ENCODE measurements around the gene ATRAID.
"Not testable (repeated sequence)": the region's sequence is repeated elsewhere in the genome, so short reads cannot be mapped to it uniquely, and the experiment has no call there.

Gene ATRAID, protein sequence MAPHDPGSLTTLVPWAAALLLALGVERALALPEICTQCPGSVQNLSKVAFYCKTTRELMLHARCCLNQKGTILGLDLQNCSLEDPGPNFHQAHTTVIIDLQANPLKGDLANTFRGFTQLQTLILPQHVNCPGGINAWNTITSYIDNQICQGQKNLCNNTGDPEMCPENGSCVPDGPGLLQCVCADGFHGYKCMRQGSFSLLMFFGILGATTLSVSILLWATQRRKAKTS

DNA sequence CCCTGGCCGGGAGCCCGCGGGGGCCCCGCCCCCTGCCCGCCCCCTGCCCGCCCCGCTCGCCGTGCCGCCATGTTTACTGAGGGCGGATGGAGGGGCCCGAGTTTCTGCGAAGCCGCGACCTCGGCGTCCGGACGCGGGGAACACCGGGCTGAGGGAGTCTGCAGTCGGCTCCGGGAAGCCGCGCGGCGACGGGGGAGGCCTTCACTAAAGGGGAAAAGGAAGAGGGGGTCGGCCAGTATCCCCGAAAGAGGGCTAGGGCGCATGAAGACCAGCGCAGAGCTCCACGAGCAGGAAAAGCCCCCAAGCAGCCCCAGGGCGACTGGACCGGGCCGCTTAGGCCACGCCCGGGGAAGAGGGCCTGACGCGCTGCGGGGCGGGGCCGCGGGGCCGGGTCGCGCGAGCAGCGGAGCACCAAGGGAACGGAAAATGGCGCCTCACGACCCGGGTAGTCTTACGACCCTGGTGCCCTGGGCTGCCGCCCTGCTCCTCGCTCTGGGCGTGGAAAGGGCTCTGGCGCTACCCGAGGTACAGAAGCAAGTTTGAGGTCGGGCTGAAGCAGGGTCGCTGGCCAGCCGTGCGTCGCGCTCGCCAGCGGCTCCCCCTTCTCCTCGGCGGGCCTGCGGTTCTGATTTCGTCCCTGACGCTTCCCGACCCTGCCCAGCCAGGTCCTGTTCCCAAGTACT lies at the start of gene ATRAID, which contains the start of gene SLC5A6:
ATRAID (plus strand) TSS at position 99 of the 683 bp plus-strand sequence; CDS start at position 427, 328 bp downstream.
SLC5A6 (minus strand) TSS at position 326 of the 683 bp plus-strand sequence. CDS start 4,618 bp downstream, outside the sequence.
- DNase-seq: peak; percentile 84

DNA sequence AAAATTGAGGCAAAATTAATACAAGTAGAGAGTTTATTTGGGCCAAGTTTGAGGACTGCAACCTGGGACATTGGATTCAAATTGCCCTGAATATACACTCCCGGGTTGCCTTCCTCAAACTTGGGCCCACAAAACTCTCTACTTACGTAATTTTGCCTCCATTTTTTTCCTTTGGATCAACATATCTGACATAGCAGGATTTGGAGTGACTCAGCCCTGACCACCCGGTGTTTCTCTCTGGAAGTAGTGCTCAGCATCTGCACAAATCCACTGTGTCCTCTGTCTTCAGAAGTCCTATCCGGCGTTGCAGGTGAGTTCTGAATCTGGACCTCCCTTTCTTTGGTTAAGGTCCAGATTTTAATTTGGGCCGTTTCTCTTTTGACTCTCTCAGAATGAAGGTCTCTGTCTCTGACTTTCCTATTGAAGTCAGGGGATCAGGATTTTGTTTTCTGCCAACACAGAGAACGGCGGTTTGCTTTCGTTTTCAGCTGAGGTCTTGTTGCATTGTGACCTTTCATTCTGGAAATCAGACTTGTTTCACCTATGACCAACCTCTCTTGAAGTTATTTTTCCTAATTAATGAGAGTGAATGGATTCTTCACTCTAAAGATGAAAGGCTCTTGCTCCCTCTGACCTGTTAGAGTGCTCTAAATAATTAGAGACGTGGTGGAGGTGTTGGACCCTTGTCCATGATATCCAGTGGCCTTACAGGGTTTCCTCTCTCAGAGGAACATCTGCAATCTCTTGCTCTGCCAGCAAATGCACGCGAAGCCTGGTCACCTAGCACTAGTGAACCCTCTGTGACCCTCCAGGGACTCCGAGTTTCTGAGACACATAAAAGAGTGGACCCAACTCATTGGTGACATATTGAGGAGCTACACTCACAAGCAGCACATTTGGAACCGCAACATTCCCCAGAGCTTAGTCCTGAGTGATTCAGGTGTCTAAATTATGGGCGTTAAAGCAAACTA lies 49.4 kb upstream of the ATRAID start:
- no peak for DNase-seq

DNA sequence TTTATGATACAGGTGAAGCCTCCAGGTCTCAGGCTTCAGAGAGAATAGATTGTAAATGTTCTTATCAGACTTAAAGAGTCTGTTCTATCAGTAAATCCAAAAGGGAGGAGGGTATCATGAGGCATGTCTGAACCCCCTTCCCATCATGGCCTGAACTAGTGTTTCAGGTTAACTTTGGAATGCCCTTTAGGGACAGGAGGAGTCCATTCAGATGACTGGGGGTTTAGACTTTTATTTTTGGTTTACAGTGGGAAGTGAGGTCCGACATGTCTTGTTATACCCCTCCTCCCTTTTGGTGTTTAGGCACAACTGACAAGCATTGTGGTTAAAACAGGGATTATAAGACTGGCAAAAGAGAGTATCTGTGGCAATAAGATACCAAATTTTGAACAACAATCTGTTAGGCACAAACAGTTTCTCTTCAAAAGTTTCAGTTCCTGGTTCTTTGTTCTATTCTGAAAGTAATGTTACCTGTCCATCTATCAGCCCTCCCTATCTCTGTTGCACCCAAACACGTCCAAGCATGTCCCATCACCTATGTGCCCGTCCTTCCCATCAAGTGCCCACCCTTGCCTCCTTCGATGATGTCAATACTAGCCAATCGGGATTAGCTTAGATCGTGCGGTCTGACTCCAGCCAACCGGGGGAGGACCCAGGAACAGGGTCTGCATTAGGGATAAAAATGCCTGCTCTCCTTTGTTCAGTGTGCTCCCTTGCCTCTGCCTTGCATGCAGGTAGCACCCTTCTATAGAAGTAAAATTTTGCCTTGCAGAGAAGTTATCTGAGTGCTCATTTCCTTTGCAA lies 46.7 kb upstream of the ATRAID start:
- no peak for DNase-seq

DNA sequence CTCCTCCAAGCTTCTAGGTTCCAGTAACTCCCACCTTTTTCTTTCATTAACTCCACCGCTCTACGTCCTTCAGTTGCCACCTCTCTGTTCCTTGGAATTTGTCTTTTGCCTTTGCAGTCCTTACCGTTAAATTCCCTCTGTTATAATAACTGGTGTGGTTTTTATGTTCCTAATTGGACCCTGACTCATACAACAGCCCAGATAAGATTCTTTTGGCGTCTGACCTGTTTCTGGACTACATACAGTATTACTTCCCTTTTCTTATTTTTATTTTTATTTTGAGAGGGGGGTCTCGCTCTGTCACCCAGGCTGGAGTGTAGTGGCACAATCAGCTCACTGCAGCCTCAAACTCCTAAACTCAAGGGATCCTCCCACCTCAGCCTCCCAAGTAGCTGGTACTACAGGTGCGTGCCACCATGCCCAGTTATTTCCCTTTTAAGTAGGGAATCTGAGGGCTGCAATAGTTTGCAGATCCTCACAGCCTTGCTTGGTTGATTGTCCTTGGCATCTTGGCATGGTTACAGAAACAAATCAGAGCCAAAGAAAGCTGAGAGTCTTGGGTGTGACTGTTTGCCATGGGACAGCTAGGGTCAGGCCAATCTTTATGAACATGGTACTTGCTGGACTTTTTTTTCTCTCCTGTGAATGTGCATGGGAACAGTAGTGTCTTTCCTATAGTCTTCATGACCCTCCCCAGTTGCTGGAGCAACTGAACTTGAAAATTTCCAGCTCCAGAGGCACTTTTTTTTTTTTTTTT lies 41.1 kb upstream of the ATRAID start:
- no peak for DNase-seq

DNA sequence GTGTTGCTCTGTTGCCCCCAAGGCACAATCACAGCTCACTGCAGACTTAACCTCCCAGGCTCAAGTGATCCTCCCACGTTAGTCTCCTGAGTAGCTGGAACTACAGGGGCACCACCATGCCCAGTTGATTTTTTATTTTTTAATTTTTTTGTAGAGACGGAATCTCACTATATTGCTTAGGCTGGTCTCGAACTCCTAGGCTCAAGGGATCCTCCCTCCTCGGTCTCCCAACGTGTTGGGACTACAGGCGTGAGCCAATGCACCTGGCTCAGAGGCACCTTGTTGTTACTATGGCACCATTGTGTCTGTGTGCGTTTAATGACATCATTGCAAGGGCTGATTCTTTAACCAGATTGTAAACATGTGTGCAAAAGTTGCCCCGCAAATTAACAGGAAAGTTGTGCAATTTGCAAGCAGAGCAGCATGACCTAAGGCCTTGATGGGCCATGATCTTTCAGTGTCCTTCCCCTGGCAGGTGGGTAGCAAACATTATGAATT lies 40.4 kb upstream of the ATRAID start:
- DNase-seq: no peak

DNA sequence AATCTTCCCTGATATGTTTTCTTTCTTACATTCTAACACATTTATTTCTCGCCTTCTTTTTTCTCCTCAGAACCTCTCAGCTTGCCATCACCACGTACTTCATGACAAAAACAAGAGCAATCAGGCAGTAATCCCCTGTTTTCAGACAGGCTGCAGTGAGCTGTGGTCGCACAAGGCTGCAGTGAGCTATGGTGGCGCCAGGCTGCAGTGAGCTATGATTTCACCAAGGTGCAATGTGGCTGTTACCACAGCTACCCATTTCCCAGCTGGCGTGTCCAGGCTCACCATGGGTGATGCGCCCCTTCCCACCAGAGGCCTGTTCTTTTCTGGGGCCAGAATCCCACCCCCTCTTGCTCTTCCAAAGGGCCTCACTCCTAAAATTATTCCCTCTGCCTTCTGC lies 37.2 kb upstream of the ATRAID start:
- no peak for DNase-seq

DNA sequence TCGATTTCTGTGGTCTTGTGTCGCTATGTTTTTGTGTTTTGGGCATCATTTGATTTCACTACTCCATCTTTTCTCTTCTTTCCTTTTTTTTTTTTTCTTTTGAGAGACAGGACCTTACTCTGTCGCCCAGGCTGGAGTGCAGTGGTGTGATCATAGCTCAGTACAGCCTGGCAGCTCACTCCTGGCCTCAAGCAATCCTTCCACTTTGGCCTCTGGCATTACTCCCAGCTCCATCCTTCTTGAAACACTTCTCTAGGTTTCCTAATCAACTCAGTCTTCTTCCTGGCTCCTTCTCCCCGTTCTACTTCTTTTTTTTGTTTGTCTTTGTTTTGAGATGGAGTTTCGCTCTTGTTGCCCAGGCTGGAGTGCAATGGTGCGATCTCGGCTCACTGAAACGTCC lies 36.5 kb upstream of the ATRAID start:
- DNase-seq: no peak

DNA sequence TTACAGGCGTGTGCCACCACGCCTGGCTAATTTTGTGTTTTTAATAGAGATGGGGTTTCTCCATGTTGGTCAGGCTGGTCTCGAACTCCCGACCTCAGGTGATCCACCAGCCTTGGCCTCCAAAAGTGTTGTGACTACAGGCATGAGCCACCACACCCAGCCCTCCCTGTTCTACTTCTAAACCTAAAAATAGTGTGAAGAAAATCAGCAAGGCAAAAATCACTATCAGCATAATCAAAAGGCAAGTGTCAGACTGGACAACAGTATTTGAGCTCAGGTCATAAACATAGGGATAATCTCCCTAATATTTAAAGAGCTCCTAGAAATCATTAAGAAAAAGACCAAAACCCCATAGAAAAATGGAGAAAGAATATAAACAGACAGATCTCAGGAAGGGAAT lies 36.1 kb upstream of the ATRAID start:
- not testable (repeated sequence) for DNase-seq

DNA sequence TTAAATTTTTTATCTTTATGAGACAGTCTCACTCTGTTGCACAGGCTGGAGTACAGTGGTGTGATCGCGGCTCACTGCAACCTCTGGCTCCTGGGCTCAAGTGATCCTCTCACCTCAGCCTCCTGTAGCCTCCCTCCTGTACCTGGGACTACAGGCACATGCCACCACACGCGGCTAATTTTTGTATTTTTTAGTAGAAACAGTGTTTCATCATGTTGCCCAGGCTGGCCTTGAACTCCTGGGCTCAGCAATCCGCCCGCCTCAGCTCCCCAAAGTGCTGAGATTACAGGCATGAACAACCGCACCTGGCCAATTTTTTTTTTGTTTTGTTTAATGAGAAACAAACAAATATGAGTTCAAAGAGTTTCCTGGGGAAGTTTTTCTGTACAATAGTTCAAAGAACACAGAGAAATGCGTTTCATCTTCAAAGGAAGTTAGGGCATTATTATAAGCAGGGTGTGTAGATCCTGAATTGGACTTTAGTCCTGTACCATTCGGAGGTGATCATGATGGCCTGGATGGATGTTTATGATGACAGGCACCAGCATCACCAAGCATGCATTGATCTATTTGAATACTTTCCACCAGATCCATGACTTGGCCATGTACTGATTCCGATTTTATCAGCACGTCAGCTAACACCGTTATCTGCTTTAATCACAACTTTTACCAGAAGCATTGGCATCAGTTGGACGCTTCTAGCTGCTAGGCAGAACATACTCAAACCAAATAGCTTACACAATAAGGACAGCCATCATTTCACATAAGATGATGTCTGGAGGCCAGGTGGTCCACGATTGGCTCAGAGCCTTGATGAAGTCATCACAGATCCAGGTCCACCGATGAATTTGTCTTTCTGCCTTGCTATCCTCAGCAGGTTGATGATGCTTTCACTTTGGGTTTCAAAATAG lies 34.1 kb upstream of the ATRAID start:
- DNase-seq: no peak

DNA sequence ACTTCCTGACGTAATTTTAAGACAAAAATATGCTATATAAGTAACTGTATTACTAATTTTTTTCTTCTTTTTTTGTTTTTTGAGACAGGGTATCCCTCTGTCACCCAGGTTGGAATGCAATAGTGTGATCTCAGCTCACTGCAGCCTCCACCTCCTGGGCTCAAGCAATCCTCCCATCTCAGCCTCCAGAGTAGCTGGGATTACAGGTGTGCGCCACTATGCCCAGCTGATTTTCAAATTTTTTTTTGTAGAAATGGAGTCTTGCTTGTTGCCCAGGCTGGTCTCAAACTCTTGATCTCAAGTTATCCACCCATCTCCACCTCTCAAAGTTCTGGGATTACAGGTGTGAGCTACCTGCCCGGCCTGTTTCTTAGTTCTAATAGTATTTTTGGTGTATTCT lies 33.4 kb upstream of the ATRAID start:
- no peak for DNase-seq

DNA sequence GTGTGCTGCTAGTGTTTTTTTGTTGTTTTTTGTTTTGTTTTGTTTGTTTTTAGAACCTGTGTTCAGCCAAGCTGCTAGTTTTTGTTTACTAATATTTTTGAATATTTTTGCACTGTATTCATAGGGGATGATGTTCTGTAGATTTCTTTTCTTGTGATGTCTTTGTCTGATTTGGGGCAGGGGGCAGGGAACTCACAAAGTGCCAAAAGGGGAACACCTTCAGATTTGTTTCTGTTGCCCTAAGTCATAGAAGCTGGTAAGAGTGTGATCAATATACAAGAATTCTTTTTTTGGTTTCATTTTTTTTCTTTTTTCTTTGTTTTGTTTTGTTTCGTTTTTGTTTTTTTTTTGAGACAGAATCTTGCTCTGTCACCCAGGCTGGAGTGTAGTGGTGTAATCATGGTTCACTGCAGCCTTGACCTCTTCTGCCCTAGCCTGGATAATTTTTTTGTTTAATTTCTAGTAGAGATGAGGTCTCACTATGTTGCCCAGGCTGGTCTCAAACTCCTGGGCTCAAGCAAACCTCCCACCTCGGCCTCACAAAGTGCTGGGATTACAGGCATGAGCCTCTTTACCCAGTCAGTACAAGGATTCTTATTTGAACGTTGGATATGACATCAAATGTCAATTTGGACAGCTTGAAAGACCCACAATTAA lies 32.4 kb upstream of the ATRAID start:
- DNase-seq: no peak

DNA sequence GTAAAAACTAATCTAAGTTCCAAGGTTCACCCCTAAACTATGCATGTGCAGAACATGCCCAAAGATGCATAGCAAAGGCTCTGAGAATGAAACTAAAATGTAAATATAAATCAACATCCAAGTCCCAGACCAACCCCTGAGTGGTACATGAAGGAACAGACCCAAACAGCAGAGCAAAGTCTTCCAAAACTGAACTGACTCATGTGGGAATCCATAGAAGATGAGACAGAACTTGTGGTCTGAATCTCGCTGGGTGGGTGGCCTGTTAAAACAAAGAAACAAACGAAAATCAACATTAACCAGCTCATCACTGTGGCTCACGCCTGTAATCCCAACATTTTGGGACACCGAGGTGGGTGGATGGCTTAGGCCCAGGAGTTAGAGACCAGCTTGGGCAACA lies 29.5 kb upstream of the ATRAID start:
- DNase-seq: no peak

DNA sequence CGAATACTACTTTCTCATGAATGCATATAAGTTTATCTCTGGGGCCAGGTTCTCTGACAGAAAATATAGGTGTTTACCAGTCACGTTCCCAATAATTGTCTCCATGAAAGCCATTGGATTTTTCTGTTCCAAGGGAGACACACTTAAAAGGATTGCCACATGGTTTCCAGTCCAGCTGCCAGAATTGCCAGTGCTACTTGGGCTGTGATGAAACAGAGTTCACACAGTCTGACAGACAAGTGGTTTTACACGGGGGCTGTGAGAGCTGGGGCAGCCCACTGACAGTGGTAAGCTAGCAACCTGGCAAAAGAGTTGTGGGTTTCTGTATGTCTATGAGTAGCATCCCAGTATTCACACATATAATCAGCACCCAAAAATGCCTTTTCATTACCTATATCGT lies 27.7 kb upstream of the ATRAID start:
- no peak for DNase-seq

DNA sequence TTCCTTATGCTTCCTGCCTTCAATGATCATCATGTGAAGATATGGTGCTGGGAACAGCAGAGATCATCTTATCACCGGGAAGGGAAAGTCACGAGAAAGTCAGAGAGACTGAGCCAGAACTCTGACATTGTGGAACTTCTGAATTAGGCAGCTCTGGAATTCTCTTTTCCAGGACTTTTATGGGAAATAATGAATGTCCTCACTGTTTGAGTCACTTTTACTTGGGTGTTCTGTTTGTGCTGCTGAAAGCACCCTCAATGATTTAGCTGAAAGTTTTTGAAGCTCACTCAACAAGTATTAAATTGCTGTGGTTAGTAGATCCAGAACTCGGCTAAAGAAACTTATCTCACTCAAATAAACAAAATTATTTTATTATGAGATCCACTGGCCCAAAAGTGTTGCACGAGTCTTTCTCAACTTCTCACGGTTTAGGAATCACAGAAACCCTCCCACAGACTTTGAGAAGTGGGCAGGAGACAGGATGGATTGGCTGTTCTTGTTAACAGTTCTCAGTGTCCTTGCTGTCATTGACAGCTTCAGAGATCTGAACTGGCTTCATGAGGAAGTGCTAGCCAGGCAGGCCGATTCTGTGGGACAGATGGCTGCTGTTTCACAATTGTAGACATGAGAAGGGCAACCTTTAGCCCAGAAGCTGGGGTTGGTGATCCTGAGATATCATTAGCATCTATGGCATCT lies 26.4 kb upstream of the ATRAID start:
- no peak for DNase-seq

DNA sequence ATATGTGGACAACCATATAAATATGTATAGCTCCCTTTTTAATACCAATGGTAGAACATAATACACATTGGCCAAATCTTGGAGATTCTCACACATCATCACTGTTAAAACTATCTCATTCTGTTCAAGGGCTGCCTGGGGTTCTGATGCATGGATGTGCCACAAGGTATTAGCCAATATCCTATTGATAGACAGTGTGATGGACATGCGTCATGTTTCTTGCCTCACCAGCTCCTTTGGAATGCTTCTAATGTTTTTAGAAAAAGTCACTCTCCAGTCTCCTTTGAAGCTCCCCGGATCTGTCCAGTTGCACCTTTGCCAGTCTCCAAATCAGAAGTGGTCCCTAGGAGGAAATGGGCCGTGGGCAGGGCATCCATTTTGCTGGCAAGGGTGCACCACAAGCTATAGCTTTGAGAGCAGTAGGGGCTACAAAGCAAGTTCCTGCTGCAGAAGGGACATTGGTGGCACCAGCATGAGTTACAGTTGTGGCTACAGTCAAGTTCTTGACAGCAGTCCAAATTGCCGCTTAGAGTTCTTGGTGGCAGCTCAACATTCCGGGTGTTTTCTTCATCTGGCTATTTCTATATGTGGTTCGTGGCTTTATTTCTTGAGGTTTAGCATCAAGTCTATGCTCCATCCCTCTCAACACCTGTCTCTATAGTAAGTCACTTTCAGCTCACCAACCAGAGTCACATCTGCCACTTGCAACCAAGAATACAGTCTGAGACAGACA lies 25.1 kb upstream of the ATRAID start:
- no peak for DNase-seq

DNA sequence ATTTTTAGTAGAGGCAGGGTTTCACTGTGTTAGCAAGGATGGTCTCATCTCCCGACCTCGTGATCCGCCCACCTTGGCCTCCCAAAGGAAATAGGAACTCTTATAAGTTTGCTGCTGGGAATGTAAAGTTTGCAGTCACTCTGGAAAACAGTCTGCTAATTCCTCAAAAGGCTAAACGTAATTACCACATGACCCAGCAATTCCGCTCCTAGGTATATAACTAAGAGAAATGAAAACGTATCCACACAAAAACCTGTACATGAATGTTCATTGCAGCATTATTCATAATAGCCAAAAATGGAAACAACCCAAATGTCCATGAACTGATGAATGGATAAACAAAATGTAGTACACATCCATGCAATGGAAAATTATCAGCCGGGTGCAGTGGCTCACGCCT lies 21.9 kb upstream of the ATRAID start:
- DNase-seq: no peak

DNA sequence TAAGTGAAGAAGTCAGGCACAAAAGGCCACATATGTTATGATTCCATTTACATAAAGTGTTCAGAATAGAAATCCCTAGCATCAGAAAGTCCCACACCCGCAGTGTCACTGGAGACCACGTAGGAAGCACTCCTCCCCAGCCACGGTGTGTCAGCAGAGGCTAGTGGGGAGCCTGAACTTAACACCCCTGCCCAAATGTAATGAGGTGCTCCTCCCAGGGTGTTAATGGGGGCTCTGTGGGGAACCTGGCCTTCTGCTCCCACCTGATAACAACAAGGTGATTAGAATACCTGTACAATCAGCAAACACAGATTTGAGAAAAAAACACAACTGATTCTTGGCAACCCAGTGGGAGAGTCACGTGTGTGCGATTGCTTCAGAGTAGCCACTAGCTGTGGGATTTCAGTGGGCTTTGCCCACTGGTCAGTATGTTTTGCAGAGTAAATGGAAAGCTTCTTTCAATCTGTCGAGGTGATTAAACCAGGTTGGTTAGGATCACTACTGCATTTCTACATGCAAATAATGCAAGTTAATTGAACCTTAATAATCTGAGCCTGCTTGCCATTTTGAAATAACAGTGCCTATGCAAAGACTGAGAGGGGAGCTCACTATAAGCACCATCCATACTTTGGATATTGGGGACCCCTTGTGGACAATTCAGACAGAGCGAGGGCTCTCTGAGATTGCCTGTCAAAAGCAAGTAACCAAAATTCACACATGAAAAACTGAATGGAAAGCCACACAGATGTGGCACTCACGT lies 20.6 kb upstream of the ATRAID start:
- peak; percentile 35 for DNase-seq
